ENCODE measurements around the gene TAF1D.

The TAF1D gene

DNA sequence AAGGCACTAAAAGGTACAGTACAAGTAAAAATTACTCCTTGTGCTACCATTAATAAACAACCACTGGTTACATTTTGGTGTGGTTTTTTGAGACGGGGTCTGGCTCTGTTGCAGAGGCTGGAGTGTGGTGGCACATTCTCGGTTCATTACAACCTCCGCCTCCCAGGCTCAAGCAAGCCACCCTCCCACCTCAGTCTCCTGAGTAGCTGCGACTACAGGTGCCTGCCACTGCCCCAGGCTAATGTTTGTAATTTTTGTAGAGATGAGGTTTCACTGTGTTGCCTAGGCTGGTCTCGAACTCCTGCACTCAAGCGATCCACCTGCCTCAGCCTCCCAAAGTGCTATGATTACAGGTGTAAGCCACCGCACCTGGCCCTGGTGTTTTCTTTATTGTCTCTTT is 20.8 kb downstream of the TAF1D start:
- H3K4me3 Mint-ChIP-seq, result no peak overlapping the region
- H3K36me3 Mint-ChIP-seq (ENCODE audit: low read depth), result peaks cover 83% of the 10 kb centered on the region
- no peak overlapping the region for H3K27ac Mint-ChIP-seq
- H3K27me3 Mint-ChIP-seq, result no peaks in the 10 kb centered on the region
- DNase-seq, result no peak
- peaks cover 25% of the 10 kb centered on the region for H3K4me1 Mint-ChIP-seq (ENCODE audit: low read depth)
- no peaks in the 10 kb centered on the region for H3K9me3 Mint-ChIP-seq

DNA sequence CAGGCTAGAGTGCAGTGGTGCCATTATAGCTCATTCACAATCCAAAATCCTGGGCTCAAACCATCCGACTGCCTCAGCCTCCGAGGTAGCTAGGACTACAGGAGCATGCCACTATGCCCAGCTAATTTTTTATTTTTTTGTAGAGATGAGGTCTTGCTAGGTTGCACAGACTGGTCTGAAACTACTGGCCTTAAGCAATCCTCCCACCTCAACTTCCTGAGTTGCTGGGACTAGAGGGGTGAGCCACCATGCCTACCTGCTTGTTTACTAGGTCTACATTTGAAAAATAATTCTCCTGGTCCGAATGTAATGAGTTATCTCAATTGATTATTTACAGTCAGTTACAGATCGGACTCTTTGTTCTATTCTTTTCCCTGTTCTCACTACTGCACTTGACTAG is 22.0 kb downstream of the TAF1D start:
- DNase-seq, result no peak
- Mint-ChIP-seq H3K27me3 (no peaks in the 10 kb centered on the region), H3K27ac (no peak overlapping the region), H3K9me3 (no peaks in the 10 kb centered on the region), H3K36me3 (ENCODE audit: low read depth) (peaks cover 86% of the 10 kb centered on the region), H3K4me3 (no peak overlapping the region), H3K4me1 (ENCODE audit: low read depth) (peaks cover 23% of the 10 kb centered on the region)

DNA sequence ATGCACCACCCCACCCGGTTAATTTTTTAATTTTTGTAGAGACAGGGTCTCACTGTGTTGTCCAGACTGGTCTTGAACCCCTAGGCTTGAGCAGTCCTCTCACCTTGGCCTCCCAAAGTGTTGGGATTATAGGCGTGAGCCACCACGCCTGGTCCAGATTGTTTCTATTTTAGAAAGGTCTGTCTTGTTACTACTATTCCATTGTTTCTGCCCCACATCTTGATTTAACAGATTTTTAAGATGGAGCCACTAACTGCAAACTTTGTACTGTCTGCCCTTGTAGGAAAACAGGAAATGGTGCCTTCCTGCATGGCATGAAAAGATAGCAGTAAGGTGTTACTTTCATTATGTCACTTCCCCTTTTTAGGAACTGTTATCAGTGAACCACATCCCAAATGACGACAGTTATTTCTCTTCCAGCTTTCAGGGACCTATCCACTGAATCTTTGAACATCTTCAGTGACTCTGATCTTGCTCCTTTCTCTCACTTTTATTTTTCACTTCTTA is 23.2 kb downstream of the TAF1D start:
- no peak for DNase-seq
- H3K9me3 Mint-ChIP-seq, result no peaks in the 10 kb centered on the region
- peak overlapping the region; percentile 24 for H3K27ac Mint-ChIP-seq
- no peaks in the 10 kb centered on the region for H3K27me3 Mint-ChIP-seq
- H3K4me1 Mint-ChIP-seq (ENCODE audit: low read depth), result peaks cover 23% of the 10 kb centered on the region
- no peak overlapping the region for H3K4me3 Mint-ChIP-seq
- H3K36me3 Mint-ChIP-seq (ENCODE audit: low read depth), result peaks cover 90% of the 10 kb centered on the region

DNA sequence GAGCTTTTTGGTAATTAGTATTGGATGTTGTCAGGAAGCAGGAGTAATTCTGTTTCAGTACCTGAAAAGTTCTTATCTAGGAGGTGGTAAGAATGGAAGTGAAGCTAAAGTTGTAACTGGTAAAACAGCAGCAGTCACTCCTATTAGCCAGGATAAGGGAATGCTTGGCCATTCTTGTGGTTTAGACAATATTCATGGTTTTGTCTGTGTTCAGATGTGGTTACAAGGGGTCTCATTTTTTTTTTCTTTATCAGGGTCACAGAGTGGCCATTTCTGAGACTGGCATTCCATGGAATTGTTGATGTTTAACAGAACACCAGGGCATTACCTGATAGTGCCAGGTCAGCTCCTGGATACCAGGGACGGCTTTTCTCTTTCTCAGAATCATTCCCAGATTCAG is 23.8 kb downstream of the TAF1D start:
- peaks cover 23% of the 10 kb centered on the region for H3K4me1 Mint-ChIP-seq (ENCODE audit: low read depth)
- peak overlapping the region; percentile 32 for H3K27ac Mint-ChIP-seq
- no peaks in the 10 kb centered on the region for H3K9me3 Mint-ChIP-seq
- H3K27me3 Mint-ChIP-seq, result no peaks in the 10 kb centered on the region
- H3K4me3 Mint-ChIP-seq, result no peak overlapping the region
- H3K36me3 Mint-ChIP-seq (ENCODE audit: low read depth), result peaks cover 90% of the 10 kb centered on the region
- DNase-seq, result no peak

DNA sequence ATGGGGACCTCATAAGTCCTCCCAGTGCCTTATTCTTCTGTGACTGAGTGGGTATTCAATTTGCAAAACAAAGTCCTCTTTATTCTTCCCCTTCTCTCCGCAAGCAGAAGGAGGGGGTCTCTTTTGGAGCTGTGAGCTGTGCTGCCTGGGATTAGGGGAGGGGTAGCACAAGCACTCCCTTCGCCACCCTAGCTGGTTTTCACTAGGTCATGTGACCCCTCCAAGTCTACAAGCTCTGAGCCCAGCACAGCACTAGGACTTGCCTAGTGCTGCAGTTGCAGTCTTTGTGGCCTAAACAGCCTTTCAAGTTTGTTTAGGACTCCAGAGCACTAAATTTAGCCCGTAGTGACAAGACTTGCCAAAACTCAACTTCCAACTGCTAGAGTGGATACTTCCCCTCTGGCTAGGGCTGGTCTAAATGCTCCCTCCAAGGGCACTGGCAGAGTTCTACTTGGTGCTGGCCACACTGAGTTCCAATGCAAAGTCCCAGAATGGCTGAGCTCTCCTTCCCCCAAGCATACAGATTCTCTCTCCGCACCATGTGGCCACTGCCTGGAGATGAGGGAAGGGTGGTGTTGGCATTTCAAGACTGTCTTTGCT is 25.4 kb downstream of the TAF1D start:
- Mint-ChIP-seq H3K9me3 (peaks cover 6% of the 10 kb centered on the region), H3K27me3 (no peaks in the 10 kb centered on the region), H3K27ac (no peak overlapping the region), H3K4me1 (ENCODE audit: low read depth) (peaks cover 20% of the 10 kb centered on the region), H3K4me3 (no peak overlapping the region), H3K36me3 (ENCODE audit: low read depth) (peaks cover 89% of the 10 kb centered on the region)
- no peak for DNase-seq

DNA sequence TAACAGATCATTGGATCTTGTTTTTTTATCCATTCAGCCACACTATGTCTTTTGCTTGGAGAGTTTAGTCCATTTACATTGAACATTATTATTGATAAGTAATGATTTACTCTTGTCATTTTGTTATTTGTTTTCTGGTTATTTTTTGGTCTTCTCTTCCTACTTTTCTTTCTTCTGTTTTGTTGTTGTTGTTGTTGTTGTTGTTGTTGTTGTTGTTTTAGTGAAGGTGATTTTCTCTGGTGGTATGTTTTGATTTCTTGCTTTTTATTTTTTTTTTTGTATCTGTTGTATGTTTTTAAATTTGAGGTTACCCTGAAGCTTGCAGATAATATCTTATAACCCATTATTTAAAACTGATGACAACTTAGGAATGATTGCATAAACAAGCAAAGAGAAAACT is 28.6 kb downstream of the TAF1D start:
- H3K4me3 Mint-ChIP-seq, result no peak overlapping the region
- no peaks in the 10 kb centered on the region for H3K27me3 Mint-ChIP-seq
- peaks cover 32% of the 10 kb centered on the region for H3K9me3 Mint-ChIP-seq
- no peak overlapping the region for H3K27ac Mint-ChIP-seq
- peaks cover 99% of the 10 kb centered on the region for H3K36me3 Mint-ChIP-seq (ENCODE audit: low read depth)
- no peak for DNase-seq
- H3K4me1 Mint-ChIP-seq (ENCODE audit: low read depth), result peaks cover 10% of the 10 kb centered on the region

DNA sequence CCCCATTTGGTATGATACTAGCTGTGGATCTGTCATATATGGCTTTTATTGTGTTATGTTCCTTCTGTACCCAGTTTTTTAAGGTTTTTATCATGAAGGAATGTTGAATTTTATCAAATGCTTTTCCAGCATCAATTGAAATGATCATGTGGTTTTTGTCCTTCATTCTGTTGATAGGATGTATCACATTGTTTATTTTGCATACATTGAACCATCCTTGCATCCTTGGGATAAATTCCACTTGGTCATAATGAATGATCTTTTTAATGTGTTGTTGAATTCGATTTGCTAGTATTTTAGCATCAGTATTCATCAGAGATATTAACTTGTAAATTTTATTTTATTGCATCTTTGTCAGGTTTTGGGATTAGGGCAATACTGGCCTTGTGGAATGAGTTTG is 31.1 kb downstream of the TAF1D start:
- peaks cover 97% of the 10 kb centered on the region for H3K36me3 Mint-ChIP-seq (ENCODE audit: low read depth)
- peaks cover 32% of the 10 kb centered on the region for H3K9me3 Mint-ChIP-seq
- H3K27ac Mint-ChIP-seq, result no peak overlapping the region
- DNase-seq, result no peak
- H3K4me1 Mint-ChIP-seq (ENCODE audit: low read depth), result no peaks in the 10 kb centered on the region
- H3K27me3 Mint-ChIP-seq, result no peaks in the 10 kb centered on the region
- H3K4me3 Mint-ChIP-seq, result no peak overlapping the region

DNA sequence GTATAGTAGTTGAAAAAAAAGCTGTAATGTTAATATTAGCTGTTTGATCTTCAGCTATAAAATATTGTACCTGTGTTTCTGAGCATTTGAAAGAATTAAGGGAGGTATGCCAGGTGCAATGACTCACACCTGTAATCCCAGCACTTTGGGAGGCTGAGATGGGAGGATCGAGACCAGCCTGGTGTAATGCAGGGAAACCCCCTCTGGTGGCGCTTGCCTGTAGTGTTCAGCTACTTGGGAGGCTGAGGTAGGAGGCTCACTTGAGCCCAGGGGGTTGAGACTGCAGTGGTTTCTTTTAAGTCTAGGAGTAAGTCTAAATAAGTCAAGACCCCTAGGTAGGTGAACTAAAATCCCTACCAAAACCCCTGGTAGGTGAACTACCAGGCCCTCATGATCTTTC is 37.1 kb downstream of the TAF1D start:
- Mint-ChIP-seq H3K4me3 (no peak overlapping the region), H3K4me1 (ENCODE audit: low read depth) (peaks cover 1% of the 10 kb centered on the region), H3K27ac (no peak overlapping the region), H3K36me3 (ENCODE audit: low read depth) (peaks cover 95% of the 10 kb centered on the region), H3K27me3 (no peaks in the 10 kb centered on the region), H3K9me3 (peaks cover 12% of the 10 kb centered on the region)
- DNase-seq, result no peak

DNA sequence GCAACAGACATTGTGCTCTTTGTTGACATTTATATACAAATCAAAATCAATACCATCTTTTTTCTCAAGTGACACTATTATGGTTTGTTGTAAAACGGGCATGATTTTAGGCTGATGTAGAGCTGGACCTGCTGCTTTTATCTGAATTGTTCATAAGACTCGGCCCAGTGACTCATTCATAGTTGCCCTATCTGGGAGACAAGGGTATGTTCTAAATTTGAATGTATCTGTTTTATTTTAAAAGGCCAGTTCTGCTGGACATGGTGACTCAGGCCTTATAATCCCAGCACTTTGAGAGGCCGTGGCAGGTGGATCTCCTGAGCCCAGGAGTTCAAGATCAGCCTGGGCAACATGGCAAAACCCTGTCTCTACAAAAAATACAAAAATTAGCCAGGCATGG is 40.5 kb downstream of the TAF1D start:
- H3K27me3 Mint-ChIP-seq, result no peaks in the 10 kb centered on the region
- H3K4me3 Mint-ChIP-seq, result no peak overlapping the region
- no peaks in the 10 kb centered on the region for H3K9me3 Mint-ChIP-seq
- no peak overlapping the region for H3K27ac Mint-ChIP-seq
- peaks cover 2% of the 10 kb centered on the region for H3K4me1 Mint-ChIP-seq (ENCODE audit: low read depth)
- H3K36me3 Mint-ChIP-seq (ENCODE audit: low read depth), result peaks cover 98% of the 10 kb centered on the region
- no peak for DNase-seq

DNA sequence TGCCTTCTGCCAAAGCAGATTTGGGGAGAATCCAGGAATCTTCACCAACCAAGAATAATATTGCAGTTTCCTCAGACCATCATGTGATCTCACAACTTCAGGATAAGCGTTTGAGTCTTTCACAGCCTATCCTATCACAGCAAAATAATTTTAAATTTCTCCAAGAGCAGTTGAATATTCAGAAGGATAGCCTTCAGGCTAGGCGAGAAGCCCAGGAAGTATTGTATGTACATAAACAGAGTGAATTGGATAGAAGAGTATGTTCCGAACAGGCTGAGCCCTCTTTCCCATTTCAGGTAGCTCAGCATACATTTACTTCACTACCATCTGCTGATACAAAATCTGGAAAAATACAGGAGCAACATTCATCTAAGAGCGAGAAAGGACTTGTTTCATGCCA is 43.7 kb downstream of the TAF1D start:
- Mint-ChIP-seq H3K27me3 (no peaks in the 10 kb centered on the region), H3K4me3 (no peak overlapping the region), H3K27ac (no peak overlapping the region), H3K4me1 (ENCODE audit: low read depth) (peaks cover 2% of the 10 kb centered on the region), H3K36me3 (ENCODE audit: low read depth) (peaks cover 93% of the 10 kb centered on the region), H3K9me3 (no peaks in the 10 kb centered on the region)
- DNase-seq, result no peak

DNA sequence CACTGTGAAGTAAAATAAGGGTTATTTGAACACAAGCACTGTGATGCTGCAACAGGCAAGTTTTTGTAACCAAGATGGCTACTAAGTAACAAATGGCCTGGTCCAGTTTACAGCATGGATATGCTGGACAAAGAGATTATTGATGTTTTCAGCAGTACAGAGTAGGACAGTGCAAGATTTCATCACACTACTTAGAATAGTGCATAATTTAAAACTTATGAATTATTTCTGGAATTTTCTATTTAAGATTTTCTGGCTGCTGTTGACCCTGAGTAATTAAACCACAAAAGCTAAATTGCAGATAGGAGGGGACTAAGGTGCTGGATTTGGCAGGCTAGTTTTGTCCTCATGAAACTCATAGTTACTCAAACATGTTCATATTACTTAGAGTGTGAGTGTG is 46.7 kb downstream of the TAF1D start:
- DNase-seq, result no peak
- peak overlapping the region; percentile 20 for H3K27ac Mint-ChIP-seq
- no peak overlapping the region for H3K4me3 Mint-ChIP-seq
- no peaks in the 10 kb centered on the region for H3K27me3 Mint-ChIP-seq
- peaks cover 92% of the 10 kb centered on the region for H3K36me3 Mint-ChIP-seq (ENCODE audit: low read depth)
- H3K4me1 Mint-ChIP-seq (ENCODE audit: low read depth), result peaks cover 7% of the 10 kb centered on the region
- H3K9me3 Mint-ChIP-seq, result no peaks in the 10 kb centered on the region

DNA sequence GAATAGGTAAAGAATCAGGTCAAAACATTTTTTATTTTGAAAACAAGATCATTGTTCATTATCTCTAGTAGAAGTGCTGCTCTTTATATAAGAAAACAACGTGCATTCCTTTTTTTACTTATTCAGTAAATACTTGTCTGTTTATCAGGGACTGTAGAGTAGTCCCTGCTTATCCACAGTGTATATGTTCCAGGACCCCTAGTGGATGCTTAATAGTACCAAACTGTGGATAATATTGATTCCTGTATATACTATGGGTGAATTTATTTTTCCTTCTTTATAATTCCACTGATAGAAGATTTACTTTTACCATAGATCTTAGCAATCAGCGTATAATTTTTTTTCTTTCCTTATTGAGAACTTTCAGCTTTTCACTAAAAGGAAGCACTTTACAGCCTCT is 47.2 kb downstream of the TAF1D start:
- peaks cover 12% of the 10 kb centered on the region for H3K4me1 Mint-ChIP-seq (ENCODE audit: low read depth)
- DNase-seq, result no peak
- no peaks in the 10 kb centered on the region for H3K9me3 Mint-ChIP-seq
- H3K27me3 Mint-ChIP-seq, result no peaks in the 10 kb centered on the region
- H3K4me3 Mint-ChIP-seq, result no peak overlapping the region
- peaks cover 92% of the 10 kb centered on the region for H3K36me3 Mint-ChIP-seq (ENCODE audit: low read depth)
- no peak overlapping the region for H3K27ac Mint-ChIP-seq

DNA sequence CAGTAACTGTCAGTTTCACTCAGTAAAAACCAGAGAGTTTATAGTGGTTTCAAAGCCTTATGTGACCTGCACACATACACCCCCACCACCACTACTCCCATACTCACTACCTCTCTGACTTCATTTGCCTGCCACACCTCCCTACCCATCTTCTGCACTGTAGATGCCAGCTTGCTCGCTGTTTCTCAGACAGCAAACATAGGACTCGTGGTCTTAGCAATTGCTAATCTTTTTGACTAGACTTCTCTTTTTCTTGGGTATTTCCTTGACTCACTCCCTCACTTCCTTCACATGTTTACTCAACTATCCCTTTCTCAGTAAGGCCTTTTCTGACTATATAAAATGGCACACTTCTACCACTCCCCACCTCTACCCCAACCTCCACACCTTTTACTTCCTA is 52.1 kb downstream of the TAF1D start:
- Mint-ChIP-seq H3K4me1 (ENCODE audit: low read depth) (peaks cover 32% of the 10 kb centered on the region), H3K9me3 (no peaks in the 10 kb centered on the region), H3K36me3 (ENCODE audit: low read depth) (peaks cover 89% of the 10 kb centered on the region), H3K27me3 (no peaks in the 10 kb centered on the region), H3K4me3 (no peak overlapping the region), H3K27ac (peak overlapping the region; percentile 93)
- no peak for DNase-seq

DNA sequence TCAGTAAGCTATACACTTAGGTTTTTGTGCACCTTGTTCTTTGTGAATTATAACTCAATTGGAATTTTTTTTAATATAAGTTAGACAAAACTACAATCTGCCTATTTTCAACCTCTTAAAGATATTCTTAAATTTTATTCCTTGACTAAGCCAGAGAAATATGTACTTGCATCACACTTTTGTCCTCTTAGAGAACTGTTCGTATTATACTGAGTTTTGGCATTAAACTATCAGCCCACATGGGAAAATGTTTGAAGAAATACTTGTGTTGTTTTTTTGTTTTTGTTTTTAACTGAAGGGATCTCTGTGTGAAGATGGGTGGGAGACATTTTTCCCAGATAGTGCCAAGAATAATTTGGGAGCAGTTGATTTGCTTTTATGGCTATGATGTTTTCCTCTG is 54.5 kb downstream of the TAF1D start:
- H3K9me3 Mint-ChIP-seq, result no peaks in the 10 kb centered on the region
- DNase-seq, result no peak
- H3K4me1 Mint-ChIP-seq (ENCODE audit: low read depth), result peaks cover 37% of the 10 kb centered on the region
- peaks cover 93% of the 10 kb centered on the region for H3K36me3 Mint-ChIP-seq (ENCODE audit: low read depth)
- no peaks in the 10 kb centered on the region for H3K27me3 Mint-ChIP-seq
- H3K4me3 Mint-ChIP-seq, result no peak overlapping the region
- no peak overlapping the region for H3K27ac Mint-ChIP-seq

DNA sequence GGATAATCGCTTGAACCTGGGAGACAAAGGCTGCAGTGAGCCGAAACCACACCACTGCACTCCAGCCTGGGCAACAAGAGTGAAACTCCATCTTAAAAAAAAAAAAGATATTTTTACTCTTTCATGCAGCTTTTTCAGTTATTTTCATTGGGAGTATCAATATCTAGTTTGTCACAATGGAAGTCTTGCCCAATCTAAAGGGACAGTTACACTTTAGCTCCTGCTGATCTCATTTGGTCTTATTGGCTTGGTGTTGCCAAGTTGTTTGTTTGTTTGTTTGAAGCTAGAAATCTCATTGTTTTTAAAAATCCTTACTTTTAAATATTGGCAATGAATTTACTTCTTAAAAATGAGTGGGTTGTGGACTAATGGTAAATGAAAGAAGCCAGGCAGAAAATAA is 55.1 kb downstream of the TAF1D start:
- DNase-seq, result no peak
- no peak overlapping the region for H3K4me3 Mint-ChIP-seq
- H3K27ac Mint-ChIP-seq, result peak overlapping the region; percentile 56
- no peaks in the 10 kb centered on the region for H3K9me3 Mint-ChIP-seq
- H3K4me1 Mint-ChIP-seq (ENCODE audit: low read depth), result peaks cover 37% of the 10 kb centered on the region
- H3K27me3 Mint-ChIP-seq, result no peaks in the 10 kb centered on the region
- H3K36me3 Mint-ChIP-seq (ENCODE audit: low read depth), result peaks cover 92% of the 10 kb centered on the region

All from activated T-cell treated with anti-CD3 and anti-CD28 coated beads, Interleukin-2, amount 50 U/mL, for 24 hours (primary cell).